NCI-H1048 (cell line): ENCODE data around the gene HAUS6.
A peak's percentile ranks its signal among the peaks of the same experiment; 100 is the strongest.
"Not testable (repeated sequence)": the region's sequence is repeated elsewhere in the genome, so short reads cannot be mapped to it uniquely, and the experiment has no call there.

Experiments used
- DNase-seq: peaks from one replicate; lab custom pipeline; 2025; lab: John Stamatoyannopoulos, UW

Gene HAUS6

DNA sequence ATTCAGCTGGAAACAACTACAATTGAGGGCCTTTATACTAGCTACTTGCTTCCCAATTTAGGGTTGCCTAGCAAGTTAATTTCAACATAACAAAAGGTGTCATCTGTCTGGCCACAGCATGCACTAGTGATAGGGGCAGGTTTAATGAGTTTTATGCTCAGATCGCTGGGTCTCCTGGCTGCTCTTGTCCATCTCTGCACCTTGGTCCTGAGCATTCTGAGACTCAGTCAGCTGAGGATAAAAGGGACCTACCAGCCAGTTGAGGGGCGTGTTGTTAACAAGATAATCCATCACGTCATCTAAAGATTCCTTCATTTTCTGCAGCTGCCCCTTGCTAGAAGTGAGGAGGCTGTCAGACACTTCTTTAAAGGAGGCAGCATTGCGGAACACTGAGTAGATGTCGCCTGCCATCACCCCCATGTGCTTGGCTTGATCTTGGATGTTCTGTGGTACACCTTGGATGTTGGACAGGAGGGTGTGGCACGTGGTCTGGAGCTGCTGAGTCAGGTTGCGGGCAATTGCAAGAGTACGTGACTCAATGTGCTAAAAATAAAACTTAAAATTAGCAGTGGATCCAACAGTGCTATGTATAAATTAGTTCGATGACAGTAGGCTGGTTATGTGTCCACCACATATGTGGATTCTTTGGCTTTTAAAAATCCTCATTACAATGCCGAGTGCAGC lies 13.5 kb upstream of the HAUS6 start:
- DNase-seq: no peak

DNA sequence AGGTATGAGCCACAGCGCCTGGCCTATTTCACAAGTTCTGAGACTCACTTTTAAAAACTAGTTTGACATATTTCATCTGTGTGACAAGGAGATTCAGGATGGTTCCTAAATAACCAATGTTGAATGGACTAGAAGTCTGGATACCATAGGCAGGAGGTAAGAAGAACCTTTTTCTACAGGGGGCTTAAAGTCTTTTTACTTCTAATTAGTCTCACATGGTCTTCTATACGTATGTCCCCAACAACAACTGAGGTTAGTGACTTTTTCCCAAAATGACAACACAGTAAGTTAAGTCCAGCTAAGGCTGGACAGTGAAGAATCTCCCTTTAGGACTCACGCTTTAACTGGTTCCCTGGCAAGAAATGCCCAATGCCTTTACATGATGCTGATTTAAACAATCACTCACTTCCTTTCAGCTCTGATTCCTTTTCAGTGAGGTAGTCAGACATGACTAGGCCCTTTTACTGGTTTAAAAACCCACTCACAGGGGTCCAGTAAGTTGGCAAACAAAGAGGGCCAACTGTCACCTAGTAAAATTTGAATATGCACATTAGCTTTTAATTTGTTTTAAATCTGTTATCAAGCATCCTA lies 12.1 kb upstream of the HAUS6 start:
- no peak for DNase-seq

DNA sequence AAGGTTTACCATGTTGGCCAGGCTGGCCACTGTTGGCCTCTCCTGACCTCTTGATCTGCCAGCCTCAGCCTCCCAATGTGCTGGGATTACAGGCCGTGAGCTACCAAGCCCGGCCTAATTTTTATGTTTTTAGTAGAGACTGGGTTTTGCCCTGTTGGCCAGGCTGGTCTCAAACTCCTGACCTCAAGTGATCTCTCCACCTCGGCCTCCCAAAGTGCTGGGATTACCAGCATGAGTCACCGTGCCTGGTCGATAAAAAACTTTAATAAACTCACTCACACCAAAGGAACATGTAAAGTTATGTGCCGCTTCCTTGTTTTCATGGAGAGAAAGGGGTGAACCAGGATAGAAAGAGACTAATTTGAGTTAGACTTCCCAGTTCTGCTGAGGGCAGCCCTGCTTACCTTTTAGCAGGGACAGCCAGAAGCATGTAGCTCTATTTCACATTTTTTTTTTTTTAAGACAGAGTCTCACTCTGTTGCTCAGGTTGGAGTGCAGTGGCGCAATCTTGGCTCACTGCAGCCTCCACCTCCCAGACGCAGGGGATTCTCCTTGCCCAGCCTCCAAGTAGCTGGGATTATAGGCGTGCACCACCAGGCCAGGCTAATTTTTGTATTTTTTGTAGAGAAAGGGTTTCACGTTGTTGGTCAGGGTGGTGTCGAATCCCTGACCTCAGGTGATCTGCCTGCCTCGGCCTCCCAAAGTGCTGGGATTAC lies 11.4 kb upstream of the HAUS6 start:
- DNase-seq: no peak

DNA sequence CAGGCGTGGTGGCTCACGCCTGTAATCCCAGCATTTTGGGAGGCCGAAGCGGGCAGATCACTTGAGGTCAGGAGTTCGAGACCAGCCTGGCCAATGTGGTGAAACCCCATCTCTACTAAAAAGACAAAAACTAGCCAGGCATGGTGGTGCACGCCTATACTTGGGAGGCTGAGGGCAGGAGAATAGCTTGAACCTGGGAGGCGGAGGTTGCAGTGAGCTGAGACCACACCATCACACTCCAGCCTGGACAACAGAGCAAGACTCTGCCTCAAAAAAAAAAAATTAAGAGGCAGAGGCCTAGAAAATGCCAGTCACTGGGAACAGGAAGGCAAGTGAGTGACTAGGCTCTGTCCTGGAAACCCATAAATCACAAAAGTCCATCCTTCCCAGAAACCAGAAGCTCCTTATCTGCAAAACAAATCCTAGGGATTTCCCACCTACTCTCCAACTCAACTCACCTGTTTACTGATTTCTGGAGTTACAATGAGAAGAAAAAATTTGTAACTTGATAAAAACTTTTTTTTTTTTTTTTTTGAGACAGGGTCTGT lies 10.4 kb upstream of the HAUS6 start:
- not testable (repeated sequence) for DNase-seq

DNA sequence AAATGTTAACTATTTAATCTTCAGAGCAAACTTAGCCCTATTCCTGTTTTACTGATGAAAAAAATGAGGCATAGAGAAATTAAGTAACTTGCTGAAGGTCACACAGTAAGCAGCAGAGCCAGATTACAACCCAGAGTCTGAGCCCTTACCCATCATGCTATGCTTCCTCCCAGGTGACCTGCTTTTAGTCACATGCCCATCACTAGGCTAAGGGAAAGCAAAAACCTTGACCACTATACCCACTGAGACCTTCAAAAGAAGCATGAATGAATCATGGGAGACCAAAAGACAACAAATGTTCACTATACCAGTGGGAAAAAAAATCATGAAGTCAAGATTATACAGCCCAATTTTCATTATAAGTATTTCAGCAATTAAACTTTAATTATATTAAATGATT lies 5.3 kb upstream of the HAUS6 start:
- DNase-seq: no peak

DNA sequence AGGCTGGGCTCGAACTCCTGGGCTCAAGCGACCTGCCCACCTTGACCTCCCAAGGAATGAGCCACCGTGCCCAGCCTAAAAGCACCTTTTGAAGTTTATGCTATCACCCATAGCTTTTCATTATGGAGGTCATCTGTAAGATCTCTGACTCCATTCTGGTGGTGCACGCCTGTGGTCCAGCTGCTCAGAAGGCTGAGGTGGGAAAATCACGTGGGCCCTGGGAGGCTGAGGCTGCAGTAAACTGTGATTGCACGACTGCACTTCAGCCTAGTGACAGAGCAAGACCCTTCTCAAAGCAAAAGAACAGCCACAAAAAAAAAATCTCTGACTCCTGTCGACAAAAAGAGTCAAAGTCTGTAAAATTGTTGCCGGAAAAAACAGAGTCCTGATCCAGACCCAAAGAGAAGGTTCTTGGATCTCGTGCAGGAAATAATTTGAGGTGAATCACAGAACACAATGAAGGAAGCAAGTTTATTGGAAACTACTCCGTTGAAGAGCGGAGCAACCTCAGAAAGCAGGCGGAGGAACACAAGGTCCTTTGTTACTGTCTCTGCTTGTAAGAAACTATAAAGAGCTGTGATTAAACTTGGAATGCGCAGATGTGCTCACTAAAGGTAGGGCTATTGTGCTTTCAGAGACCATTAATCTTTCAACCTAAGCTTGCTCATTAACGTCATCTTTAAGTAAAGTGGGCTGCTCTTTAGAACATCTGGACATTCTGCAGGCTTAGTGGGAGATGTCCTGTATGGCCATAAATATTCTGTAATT lies 2.0 kb upstream of the HAUS6 start:
- no peak for DNase-seq

DNA sequence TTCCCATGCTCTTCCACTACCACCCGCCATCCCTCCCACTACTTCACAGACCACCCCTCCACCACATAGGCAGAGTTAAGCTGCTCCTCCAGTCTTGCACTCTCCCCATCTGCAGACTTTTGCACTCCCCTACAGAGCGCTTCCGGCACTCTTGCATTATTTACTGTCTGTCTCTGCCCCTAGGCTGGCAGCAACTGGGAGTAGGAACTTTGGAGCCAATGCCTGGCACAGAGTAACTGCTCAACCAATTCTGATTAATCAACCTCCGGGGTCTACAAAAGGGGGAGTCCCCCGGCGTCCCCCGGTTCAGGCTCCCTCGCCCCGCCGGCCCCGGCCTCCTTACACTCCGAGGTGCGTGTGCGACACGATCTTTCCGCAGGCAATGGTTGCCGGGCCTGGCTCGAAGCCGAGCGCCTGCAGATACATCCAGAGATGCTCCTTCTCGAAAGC lies 498 bp downstream of the HAUS6 start:
- DNase-seq: no peak

DNA sequence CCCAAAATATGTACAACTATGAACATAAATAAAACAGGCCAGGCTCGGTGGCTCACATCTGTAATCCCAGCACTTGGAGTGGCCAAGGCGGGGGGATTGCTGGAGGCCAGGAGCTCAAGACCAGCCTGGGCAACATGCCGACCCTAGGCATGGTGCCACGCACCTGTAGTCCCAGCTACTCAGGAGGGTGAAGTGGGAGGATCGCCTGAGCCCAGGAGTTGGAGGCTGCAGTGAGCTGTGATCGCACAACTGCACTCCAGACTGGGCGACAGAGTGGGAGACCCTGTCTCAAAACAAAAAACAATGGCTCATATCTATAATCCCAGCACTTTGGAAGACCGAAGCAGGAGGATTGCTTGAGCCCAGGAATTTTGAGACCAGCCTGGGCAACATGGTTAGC lies 1.5 kb downstream of the HAUS6 start:
- no peak for DNase-seq

DNA sequence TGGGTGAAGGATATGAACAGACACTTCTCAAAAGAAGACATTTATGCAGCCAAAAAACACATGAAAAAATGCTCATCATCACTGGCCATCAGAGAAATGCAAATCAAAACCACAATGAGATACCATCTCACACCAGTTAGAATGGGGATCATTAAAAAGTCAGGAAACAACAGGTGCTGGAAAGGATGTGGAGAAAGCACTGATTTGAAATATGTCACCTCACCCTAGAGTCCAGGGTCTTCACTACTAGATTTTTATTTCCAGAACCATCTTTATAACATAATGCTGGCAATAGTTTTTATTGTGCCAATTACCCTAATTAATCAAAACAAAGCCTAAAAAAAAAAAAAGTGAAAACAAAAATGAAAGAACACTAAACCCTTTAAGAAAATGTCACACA lies 5.3 kb downstream of the HAUS6 start:
- not testable (repeated sequence) for DNase-seq

DNA sequence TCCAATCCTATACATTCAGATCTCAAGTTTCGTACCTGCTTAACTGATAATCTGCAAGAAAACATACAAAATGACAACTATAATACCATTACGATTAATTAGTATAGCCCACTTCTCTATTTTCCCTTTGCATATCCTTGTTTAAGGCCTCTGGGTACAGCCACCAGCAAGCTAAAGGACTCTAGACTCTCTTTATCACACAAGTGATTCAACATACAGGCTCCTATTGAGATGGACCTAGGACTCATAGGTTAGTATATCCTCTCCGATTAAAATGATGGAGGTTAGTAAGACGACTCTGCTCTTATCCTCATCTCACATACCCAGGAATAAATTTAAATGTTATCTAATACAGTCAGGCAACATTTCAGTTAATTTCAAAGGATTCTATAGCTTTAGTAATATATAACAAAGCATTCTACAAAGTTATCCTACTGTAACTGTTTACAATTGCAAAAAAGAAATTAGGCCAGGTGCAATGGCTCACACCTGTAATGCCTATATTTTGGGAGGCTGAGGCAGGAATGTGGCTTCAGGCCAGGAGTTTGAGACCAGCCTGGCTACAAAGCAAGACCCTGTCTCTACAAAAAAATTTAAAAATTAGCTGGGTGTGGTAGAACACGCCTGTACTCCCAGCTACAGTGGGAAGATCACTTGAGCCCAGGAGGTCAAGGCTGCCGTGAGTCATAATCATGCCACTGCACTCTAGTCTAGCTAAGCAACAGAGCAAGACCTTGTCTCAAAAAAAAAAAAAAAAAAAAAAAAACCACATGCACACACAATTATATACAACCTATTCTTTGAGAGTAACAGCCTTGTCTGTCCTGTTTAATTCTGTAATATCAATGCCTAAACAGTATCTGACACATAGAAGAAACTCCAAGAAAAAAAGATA lies 15.4 kb downstream of the HAUS6 start:
- no peak for DNase-seq

DNA sequence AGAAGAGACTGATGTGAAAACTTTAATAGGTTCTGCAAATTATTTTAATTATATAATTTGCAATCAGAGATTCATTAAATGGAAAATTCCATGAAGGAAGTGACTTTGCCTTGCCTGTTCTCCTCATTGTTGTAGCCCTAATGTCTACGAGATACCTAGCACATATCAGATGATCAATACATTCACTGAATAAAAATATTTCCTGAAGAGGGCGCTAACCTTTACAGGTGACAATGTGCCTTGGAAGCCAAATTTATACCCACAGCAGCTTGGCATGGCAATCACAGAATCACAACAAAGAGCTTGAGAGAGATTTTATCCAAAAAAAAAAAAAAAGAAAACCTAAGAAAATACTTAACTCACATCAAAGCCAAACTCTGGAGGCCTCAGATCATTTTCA lies 17.4 kb downstream of the HAUS6 start:
- DNase-seq: no peak

DNA sequence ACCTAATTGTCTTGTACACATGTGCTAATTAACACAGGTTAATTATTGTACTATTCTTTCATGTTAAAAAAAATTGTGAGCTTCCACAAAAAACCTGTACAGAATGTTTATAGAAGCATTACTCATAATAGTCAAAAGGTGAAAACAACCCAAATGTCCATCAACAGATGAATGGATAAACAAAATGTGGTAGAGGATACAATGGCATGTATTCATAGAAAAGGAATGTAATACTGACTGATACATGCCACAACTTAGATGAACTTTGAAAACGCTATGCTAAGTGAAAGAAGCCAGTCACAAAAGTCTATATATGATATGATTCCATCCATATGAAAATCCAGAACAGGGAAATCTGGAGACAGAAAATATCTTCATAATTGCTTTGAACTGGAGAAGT lies 27.9 kb downstream of the HAUS6 start:
- DNase-seq: no peak

DNA sequence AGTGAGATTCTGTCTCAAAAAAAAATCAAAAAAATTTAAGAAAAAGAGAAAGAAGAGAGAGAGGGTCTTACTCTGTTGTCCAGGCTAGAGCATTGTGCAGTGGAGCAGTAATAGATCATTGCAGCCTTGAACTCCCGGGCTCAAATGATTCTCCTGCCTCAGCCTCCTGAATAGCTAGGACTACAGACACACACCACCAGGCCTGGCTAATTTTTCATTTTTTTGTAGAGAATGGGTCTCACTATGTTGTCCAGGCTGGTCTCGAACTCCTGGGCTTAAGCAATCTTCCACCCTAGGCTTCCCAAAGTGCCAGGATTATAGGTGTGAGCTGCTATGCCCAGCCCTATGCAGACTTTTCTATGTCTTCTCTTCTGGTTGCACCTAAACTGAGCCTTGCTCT lies 28.5 kb downstream of the HAUS6 start:
- no peak for DNase-seq

DNA sequence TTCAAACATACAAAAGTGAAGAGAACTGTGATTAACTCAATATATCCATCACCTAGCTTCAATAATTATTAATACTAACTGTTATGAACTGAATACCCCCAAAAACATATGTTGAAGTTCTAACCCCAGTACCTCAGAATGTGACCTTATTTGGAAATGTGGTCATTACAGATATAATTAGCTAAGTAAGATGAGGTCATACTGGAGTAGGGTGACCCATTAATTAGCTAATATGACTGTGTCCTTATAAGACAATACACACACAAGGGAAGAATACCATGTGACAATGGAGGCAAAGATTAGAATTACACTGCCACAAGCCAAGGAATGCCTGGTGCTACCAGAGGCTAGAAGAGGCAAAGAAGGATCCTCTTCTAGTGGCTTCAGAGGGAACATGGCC lies 45.7 kb downstream of the HAUS6 start:
- no peak for DNase-seq

DNA sequence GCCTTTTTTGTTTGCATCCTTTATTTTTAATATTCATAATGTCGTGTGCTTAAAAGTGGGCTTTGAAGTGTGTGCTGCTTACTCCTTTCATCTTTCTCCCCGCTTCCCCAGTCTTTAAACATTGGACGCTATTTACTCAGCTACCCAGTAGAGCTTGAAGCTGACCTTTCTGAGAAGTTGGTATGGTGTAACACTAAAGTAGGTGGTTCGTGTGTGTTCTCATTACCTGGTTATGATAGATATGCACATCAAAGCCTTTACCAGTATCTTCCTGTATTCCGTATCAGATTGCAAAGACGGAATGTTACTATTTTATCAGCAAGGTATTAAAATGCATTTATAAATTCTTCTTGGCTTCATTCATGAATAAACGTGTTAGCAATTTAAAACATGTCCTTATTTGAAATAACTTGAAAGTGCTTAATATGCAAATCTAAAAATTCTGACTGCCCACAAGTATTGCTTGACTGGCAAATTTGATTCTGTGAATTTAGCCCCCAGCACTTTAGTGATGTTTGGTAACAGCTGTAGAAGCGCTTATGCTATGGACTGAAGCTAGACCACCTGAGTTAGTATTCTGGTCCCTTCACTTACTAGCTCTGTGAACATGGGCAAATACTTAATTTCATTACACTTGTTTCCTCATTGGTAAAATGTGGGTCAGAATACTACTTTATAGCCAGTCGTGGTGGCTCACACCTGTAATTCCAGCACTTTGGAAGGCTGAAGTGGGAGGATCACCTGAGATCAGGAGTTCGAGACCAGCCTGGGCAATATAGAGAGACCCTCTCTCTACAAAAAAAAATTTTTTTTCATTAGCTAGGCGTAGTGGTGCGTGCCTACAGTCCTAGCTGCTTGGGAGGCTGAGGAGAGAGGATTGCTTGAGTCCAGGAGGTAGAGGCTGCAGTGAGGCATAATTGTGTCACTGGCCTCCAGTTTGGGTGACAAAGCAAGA lies 51.8 kb downstream of the HAUS6 start:
- no peak for DNase-seq

DNA sequence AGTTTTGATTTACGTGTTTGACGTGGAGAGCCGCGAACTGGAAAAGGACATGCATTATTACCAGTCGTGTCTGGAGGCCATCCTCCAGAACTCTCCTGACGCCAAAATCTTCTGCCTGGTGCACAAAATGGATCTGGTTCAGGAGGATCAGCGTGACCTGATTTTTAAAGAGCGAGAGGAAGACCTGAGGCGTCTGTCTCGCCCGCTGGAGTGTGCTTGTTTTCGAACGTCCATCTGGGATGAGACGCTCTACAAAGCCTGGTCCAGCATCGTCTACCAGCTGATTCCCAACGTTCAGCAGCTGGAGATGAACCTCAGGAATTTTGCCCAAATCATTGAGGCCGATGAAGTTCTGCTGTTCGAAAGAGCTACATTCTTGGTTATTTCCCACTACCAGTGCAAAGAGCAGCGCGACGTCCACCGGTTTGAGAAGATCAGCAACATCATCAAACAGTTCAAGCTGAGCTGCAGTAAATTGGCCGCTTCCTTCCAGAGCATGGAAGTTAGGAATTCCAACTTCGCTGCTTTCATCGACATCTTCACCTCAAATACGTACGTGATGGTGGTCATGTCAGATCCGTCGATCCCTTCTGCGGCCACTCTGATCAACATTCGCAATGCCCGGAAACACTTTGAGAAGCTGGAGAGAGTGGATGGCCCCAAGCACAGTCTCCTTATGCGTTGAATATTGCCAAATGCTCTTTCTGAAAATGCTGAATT lies 52.6 kb downstream of the HAUS6 start:
- no peak for DNase-seq

DNA sequence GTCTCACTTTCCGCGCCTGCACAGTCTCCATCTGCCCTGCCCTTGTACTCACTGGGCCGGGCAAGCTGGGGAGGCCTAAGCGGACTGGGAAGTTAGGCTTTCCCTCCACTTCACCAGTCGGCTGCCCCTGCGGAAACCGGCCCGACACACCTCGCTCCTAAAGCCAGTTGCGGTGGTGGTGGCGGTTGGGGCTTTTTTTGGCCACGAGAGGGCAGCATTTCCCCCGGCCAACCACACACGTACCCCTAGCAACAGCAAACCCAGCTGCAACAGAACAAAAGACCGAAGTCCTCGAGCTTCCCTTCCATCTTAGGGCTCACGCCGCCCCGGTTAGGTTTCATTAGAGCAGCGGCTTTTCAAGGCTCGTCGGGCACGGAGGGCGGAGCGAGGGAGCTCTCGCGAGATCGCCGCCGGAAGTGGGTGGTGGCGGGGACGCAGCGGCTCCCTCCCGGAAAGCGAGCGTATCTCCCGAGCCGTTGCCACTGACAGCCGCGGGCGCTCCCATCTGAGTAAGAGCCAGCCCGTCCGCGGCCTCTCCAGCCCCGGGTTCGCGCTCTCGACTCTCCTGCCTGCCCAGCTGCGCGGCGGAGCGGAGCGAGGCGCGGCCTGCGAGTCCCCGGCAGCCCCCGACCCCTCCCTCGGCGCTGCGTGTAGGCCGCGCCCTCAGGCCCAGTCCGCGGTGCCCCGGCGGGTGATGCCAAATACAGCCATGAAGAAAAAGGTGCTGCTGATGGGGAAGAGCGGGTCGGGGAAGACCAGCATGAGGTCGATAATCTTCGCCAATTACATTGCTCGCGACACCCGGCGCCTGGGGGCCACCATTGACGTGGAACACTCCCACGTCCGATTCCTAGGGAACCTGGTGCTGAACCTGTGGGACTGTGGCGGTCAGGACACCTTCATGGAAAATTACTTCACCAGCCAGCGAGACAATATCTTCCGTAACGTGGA lies 53.5 kb downstream of the HAUS6 start, which contains the start of gene RRAGA:
Gene RRAGA (plus strand): TSS at position 462 of the 951 bp plus-strand sequence. CDS start 233 bp downstream, at position 695.
- peak; percentile 72 for DNase-seq

DNA sequence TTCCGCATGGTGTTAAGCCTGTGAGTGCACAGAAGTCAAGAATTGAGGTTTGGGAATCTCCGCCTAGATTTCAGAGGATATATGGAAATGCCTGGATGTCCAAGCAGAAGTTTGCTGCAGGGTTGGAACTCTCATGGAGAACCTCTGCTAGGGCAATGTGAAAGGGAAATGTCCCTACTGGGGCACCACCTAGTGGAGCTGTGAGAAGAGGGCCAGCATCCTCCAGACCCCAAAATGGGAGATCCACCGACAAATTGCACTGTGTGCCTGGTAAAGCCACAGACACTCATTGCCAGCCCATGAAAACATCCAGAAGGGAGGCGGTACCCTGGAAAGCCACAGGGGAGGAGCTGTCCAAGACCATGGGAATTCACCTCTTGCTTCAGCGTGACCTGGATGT lies 66.1 kb downstream of the HAUS6 start:
- DNase-seq: no peak
